Cerebellar nuclear complex (tissue), 1 donor: Measurements from ENCODE around the gene PYDC2.
"Not testable (repeated sequence)": the region's sequence is repeated elsewhere in the genome, so short reads cannot be mapped to it uniquely, and the experiment has no call there.

Experiments used
- DNase-seq, 2 experiments: peaks; one replicate each; lab custom pipeline; 2025; lab: John Stamatoyannopoulos, UW

PYDC2 gene

DNA sequence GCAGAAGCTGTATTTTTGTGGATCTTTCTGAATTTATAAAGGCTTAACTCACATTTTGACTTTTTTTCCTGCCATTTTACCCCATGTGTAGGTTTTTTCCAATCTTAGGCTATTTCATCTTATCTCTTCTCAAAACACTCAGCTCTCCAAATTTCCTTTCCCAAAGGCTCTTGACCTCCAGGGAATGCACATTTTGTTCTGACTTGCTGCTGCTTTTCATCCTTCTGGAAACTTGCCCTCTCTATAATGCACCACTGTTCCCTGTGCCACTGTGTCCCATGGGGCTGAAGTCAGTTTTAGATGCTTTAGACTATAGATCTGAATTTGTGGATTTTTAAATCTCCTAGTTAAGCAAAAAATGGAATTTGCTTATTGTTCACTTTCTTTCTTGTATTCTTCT lies 9.1 kb downstream of the PYDC2 start:
- DNase-seq, result no peak

DNA sequence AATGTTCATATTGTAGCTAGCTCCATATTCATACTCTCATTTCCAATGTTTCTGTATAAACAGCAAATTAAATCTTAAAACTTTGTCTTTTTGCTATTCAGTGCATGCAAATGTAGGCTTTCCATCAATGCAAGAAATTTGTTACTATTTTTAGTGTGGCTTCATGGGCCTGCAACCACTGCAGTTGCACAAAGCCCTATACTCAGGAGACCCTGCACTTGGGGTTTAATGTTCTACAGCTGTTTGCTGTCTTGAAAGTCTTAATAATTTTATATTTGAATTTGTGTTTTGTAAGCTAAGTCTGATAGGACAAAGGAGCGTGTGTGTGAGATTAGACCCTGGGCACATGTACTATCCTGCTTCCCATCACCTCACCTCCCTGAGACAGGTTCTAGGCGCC lies 9.6 kb downstream of the PYDC2 start:
- DNase-seq, result no peak

DNA sequence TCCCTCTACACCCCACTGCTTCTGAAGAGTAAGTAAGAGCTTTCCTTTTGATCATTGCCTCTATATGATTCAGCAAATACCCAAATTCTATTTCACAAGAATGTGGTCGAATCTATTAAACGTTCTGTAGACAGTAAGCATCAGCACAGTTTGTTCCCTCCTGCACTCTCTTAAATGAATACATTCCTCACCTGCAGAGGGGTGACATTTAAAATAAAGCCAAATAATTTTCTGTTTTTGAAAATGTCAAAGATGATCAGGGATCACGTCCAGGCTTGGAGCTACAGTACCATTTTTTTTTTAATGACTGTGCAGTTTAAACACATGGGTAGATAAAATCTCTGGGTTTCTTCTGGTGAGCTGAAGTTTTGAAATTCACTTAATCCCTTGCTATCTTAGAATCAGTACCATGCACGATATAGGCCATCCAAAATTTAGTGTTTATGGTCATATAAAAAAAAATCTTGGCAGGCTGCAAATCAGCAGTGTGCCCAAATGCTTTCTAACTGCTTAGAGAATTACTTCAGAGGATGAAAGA lies 12.8 kb downstream of the PYDC2 start:
- no peak for DNase-seq

DNA sequence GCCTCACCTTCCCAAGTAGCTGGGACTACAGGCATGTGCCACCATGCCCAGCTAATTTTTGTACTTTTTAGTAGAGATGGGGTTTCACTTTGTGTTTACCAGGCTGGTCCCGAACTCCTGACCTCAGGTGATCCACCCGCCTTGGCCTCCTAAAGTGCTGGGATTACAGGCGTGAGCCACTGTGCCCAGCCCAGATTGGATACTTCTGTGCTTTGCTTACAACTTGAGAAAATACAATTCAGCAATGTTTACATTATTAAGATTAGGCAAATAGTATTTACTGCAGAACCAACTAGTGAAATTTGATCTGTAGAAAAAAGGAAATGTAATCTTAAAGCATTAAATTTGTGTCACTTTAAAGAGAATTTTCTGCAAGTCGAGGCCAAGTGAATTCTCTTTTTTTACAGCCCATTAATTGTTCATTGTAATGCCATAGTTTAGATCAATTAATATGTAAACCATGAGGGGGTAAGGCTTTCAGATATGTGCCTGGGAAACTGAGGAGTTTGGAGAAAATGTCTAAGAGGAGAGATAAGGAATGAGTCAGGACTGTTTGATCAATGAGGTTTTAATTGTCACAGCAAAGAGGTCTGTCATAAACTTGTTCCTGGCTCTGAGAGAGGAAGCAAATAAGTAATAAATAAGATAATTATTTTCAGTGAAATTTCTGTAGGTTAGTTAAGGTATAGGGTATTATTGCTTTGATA lies 15.3 kb downstream of the PYDC2 start:
- DNase-seq, result no peak

DNA sequence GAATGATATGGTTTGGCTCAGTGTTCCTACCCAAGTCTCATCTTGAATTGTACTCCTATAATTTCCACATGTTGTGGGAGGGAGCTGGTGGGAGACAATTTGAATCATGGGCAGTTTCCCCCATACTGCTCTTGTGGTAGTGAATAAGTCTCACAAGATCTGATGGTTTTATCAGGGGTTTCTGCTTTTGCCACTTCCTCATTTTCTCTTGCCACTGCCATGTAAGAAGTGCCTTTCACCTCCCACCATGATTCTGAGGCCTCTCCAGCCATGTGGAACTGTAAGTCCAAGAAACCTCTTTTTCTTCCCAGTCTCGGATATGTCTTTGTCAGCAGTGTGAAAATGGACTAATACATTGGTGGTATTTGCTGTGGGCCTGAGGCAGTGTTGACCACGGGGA lies 23.0 kb downstream of the PYDC2 start:
- DNase-seq, result not testable (repeated sequence)

DNA sequence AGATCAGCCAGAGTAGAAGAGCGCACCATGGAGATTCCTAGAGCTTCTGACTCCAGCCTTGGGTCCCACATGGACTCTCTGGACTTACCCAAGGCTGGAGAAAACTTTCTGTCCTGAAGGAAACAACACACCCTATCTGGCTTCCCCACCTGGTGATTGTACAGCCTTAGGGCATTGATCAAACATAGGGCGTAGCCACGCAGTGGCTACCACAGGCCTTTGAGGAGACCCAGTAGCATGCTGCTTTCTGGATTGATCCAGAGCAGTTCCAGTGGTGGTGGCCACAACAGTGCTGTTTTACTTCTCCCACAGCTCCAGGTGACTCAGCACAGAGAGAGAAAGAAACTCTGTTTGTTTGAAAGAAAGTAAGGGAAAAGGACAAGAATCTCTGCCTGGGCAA lies 23.5 kb downstream of the PYDC2 start:
- no peak for DNase-seq

DNA sequence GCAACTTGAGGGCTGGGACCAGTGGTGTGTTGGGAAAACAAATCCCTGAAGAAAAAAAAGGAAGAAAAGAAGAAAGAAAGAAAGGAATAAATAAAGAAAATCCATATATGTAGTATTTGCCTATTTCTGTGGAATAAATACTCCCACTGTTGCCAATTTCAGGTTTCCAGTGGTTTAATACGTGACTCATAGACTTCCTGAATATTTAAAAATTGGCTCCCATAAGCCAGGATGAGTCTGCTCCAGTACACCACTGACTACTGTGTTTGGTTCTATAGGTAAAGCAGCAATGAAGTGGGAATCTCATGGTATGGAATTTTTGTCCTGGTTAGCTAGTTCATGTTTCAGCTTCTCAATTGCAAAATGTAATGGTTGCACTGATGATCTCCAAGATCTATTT lies 31.6 kb downstream of the PYDC2 start:
- DNase-seq, result no peak

DNA sequence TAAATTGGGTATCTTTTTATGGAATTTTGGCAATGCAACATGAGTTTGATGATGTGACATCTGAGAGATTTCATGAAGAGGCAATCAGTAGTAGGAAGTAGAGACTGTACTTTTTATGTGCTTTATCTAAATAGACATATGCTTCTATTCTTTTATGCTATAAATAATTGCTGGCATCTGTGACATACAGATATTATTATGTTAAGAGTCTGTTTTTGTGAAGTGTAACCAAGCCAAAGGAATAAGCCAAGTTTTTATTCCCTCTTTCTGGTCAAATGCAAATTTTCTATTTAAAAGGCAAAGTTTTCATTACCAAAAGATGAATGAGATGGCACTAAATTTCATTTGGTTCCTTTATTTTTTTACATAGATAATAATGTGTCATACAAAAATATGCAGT lies 32.4 kb downstream of the PYDC2 start:
- DNase-seq, result no peak

DNA sequence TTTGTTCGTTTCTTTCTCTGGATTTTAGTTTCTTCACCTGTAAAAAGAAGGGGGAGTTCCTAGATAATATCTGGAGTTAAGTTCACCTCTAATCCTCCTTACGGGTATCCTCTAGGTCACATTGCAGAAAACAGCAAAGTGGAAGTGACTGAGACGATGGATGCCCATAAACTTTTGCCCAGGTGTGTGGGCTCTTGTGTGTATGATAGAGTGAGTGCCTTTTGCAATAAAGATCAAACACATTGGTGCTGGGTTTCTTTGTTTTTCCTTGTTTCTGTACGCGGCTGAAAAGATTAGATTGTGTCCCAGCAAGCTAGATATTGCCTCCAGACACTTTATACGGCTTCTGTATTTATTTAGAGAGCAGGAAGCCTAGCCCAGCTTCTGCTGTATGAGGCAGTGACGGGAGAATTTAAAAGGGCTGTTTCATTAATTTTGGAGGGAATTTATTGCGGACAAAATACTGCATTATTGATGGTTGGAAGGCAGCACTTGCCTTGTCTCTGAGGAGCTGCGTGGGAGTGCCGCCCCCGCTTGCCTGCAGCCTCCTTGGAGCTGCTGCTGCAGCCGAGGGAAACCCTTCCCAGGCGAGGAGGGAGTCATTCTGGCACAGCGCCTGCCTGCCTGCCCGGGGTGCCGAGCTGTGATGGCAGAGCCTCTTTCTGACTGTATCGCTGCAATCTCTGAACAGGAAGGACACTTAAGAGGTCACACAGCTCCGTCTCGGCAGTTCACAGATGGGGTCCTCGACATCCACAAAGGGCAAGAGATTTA lies 38.5 kb downstream of the PYDC2 start:
- no peak for DNase-seq

DNA sequence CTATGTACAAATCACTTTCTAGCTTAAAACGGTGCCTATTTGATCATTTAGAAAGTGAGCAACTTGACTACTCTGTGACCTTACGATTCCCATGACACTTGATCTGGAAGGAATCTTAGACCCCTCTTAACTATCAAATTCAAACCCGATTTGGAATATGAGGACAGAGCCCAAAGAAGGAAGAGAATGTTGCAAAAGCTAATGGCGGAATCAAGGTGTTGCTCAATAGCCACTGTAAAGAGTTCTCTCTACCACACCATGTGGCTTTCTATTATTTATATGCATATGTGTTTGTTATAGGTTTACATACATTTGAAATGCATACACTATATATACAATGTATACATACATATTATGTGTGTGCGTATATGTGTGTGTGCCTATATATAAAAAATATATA lies 39.9 kb downstream of the PYDC2 start:
- DNase-seq, result no peak

DNA sequence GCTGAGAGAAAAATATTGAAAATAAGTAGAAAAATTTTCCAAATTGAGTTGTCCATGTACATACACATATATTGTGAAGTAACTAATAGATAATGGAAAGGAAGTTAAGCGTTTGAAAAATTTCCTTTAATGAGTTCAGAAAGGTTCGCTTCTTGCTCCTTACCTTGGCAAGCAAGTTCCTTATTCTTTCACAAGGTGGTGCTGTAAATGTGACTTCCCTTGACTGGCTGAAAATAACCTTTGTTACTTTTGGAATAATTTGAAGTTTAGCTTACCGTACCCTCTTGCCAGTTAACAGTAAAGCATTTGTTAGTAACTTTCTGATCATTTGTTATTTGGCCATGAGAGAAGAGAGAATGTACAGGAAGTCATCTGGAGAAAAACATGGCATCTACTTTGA lies 41.6 kb downstream of the PYDC2 start:
- DNase-seq, result no peak

DNA sequence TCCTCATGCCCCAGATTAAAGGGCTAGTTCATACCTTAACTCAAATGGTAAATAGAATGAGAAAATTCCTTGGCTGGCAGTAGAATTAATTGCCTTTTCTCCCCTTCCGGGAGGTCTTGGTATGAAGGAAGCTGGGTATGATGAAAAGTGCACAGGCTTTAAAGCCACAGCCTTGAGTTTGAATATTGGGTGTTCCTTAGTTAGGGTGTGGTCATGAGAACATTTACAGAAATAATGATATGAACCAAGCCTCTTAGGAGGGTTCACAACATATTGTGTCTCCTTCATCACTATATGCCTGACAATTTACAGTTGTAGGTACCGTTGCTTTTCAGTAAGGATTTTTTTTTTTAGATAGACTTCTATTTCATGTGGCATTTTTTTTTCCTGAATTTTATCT lies 48.1 kb downstream of the PYDC2 start:
- no peak for DNase-seq
